Peyer's patch (tissue), 4 donors: ENCODE measurements around the gene ZNF609. TPM values are rescaled to one million over a fixed set of nuclear protein-coding genes. Genes with fewer than 3 reads are reported as not detected.

Experiments used
- DNase-seq, 3 donors: peaks; one replicate each; pipeline ENCODE4 v3.0.0-alpha.2; 2017 to 2019
- H3K27ac ChIP-seq, 4 donors: fragments of 200-600 bp; sonication (generic); one replicate each; pipeline ENCODE4 v1.5.1; 2016 to 2019
- H3K27me3 ChIP-seq, 2 donors: fragments of 200-600 bp; sonication (generic); one replicate each; pipeline ENCODE4 v1.5.1; 2019
- H3K36me3 ChIP-seq, 3 donors: fragments of 200-600 bp; sonication (generic); one replicate each; pipeline ENCODE4 v1.5.1; 2016 to 2019
- H3K4me1 ChIP-seq, 4 donors: fragments of 200-600 bp; sonication (generic); one replicate each; pipeline ENCODE4 v1.5.1; 2016 to 2019
- H3K4me3 ChIP-seq, 4 donors: fragments of 200-600 bp; sonication (generic); 1 replicate in 3 of 4; 2 replicates in 1 of 4; pipeline ENCODE4 v1.5.1; 2016 to 2019; ENCODE audit warnings: mild to moderate bottlenecking in 1 of 4
- H3K9me3 ChIP-seq, 4 donors: fragments of 200-600 bp; sonication (generic); one replicate each; pipeline ENCODE4 v1.5.1; 2016 to 2019; ENCODE audit warnings: mild to moderate bottlenecking in 1 of 4
- POLR2A ChIP-seq, 2 donors: fragments of 450-650 bp; IDR thresholded peaks; one replicate each; pipeline ENCODE4 v1.5.1; 2017; ENCODE audit warnings: antibody characterized with exemption in 2 of 2, mild to moderate bottlenecking in 2 of 2, moderate library complexity in 2 of 2
- total RNA-seq, 4 donors: library from RNA; depleted of rRNA; stranded (reverse); fragments of >200 nt; gene quantifications; one replicate each; pipeline ENCODE4 v1.1.0, GENCODE V29; 2016
- TF ChIP-seq, protein P1 (sequence below), 6 experiments: fragments of 450-650 bp in 4 of 6; fragments of 200-600 bp in 2 of 6; sonication (generic) in 1 of 6; IDR thresholded peaks; one replicate each; pipeline ENCODE4 v1.5.1; 2017 to 2019; ENCODE audit warnings: antibody characterized with exemption in 6 of 6, mild to moderate bottlenecking in 3 of 6, moderate library complexity in 1 of 6

ZNF609 gene
- total RNA-seq, 4 donors from 2014 or later, result 22.1 to 57.8 (median 36.0) TPM

DNA sequence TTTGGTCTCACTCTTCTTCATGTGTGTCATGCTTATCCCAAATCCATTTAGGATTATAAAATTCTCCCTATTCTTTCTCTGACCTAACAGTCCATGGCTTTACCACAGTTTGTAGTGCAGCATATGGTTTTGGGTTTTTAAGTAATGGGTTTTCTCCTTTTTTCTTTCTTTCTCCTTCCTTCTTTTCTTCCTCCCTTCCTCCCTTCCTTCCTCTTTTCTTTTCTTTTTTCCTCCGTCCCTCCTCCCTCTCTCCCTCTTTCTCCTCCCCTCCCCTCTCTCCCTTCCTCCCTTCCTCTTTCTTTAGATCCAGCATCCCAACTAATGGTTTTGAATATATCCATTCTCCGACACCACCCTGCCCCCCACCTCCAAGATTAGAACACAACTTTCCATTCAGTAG is 196.1 kb downstream of the ZNF609 start:
- H3K9me3 ChIP-seq, result no peaks in the 10 kb centered on the region
- no peak overlapping the region for H3K4me3 ChIP-seq
- no peaks in the 10 kb centered on the region for H3K27me3 ChIP-seq
- no peak for DNase-seq
- peaks cover 0 to 10% (median 0%) of the 10 kb centered on the region in 4 donors for H3K4me1 ChIP-seq
- H3K27ac ChIP-seq, result no peak overlapping the region
- TF ChIP-seq POLR2A (IDR thresholded peaks at IDR 0.05), result no peak
- TF ChIP-seq, protein P1, sequence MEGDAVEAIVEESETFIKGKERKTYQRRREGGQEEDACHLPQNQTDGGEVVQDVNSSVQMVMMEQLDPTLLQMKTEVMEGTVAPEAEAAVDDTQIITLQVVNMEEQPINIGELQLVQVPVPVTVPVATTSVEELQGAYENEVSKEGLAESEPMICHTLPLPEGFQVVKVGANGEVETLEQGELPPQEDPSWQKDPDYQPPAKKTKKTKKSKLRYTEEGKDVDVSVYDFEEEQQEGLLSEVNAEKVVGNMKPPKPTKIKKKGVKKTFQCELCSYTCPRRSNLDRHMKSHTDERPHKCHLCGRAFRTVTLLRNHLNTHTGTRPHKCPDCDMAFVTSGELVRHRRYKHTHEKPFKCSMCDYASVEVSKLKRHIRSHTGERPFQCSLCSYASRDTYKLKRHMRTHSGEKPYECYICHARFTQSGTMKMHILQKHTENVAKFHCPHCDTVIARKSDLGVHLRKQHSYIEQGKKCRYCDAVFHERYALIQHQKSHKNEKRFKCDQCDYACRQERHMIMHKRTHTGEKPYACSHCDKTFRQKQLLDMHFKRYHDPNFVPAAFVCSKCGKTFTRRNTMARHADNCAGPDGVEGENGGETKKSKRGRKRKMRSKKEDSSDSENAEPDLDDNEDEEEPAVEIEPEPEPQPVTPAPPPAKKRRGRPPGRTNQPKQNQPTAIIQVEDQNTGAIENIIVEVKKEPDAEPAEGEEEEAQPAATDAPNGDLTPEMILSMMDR (IDR thresholded peaks at IDR 0.05), result no peak
- no peaks in the 10 kb centered on the region for H3K36me3 ChIP-seq

- Histone ChIP-seq H3K27ac (no peak overlapping the region), H3K4me1 (no peaks in the 10 kb centered on the region)
- DNase-seq, result no peak
Observed at GRCh38 chr15:64665179-64665578, 204.8 kb downstream of the ZNF609 start.

DNA sequence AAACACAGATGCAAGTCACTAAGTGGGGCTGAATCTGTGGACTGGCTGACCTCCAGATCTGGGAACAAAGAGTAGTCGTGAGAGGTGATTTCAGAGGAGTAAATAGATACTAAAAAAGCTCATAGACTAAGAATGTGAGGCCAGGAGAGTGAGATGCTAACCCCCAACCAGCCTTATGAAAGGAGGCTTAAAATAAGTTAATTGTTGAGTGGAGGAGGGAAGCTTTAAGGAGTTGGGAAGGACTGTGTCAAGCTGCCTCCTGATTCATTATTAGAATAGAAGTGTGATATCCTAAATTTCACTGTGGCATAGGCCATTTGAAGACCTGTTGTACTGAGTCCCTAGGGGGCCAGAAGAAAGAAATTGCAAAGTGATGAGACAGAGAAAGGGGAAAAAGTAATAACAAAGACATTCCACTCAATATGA is 207.4 kb downstream of the ZNF609 start:
- DNase-seq, result no peak
- no peak overlapping the region for H3K4me3 ChIP-seq
- H3K9me3 ChIP-seq, result no peaks in the 10 kb centered on the region
- no peaks in the 10 kb centered on the region for H3K27me3 ChIP-seq
- no peaks in the 10 kb centered on the region for H3K36me3 ChIP-seq
- TF ChIP-seq POLR2A (IDR thresholded peaks at IDR 0.05), result no peak
- TF ChIP-seq, protein P1 (IDR thresholded peaks at IDR 0.05), result no peak
- H3K27ac ChIP-seq, result no peak overlapping the region
- no peaks in the 10 kb centered on the region for H3K4me1 ChIP-seq

More at GRCh38 chr15:64665179-64665578, 204.8 kb downstream of the ZNF609 start:
- TF ChIP-seq, protein P1 (IDR thresholded peaks at IDR 0.05), result no peak
- TF ChIP-seq POLR2A (IDR thresholded peaks at IDR 0.05), result no peak
- no peaks in the 10 kb centered on the region for H3K36me3 ChIP-seq
- no peaks in the 10 kb centered on the region for H3K9me3 ChIP-seq
- no peaks in the 10 kb centered on the region for H3K27me3 ChIP-seq
- no peak overlapping the region for H3K4me3 ChIP-seq

DNA sequence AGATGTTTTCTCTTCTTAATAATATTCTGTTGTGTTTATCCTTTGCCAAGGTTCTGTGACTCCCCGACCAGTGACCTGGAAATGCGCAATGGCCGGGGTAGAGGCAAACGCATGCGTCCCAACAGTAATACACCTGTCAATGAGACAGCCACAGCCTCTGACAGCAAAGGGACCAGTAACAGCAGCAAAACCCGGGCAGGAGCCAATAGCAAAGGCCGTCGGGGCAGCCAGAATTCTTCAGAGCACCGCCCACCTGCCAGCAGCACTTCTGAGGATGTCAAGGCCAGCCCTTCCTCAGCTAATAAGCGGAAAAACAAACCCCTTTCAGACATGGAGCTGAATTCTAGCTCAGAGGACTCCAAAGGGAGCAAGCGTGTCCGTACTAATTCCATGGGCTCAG is 213.5 kb downstream of the ZNF609 start:
- no peaks in the 10 kb centered on the region for H3K27me3 ChIP-seq
- DNase-seq, result no peak
- H3K4me3 ChIP-seq, result no peak overlapping the region
- H3K4me1 ChIP-seq, result no peaks in the 10 kb centered on the region
- H3K36me3 ChIP-seq, result peaks cover 0 to 33% (median 0%) of the 10 kb centered on the region in 3 donors
- no peak for TF ChIP-seq POLR2A (IDR thresholded peaks at IDR 0.05)
- TF ChIP-seq, protein P1 (IDR thresholded peaks at IDR 0.05), result no peak
- H3K9me3 ChIP-seq, result no peaks in the 10 kb centered on the region
- no peak overlapping the region for H3K27ac ChIP-seq

DNA sequence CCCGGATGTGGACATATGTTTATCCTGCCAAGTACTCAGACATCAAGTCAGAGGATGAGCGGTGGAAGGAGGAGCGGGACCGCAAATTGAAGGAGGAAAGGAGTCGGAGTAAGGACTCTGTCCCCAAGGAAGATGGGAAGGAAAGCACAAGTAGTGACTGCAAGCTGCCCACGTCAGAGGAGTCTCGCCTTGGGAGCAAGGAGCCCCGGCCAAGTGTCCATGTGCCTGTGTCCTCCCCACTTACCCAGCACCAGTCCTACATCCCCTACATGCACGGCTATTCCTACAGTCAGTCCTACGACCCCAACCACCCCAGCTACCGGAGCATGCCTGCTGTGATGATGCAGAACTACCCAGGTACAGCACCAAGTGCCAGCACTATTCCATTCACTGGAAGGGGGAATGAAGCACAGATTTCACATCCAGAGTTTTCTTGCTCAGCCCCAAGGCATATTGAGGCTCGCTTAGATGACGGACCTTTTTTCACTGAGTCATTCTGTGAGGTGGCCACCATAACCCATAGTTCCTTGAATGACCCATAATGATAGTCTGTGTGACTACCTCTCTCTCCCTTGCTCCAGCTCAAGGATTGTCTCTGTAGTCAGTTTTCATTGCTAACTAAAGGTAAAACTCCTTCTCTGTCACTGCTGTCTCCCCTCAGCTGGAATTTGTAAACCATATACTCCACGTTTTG is 217.9 kb downstream of the ZNF609 start:
- Histone ChIP-seq H3K27ac (no peak overlapping the region), H3K9me3 (no peaks in the 10 kb centered on the region), H3K27me3 (no peaks in the 10 kb centered on the region), H3K36me3 (peaks cover 0 to 75% (median 0%) of the 10 kb centered on the region in 3 donors), H3K4me1 (no peaks in the 10 kb centered on the region), H3K4me3 (no peak overlapping the region)
- DNase-seq, result no peak
- TF ChIP-seq, protein P1 (IDR thresholded peaks at IDR 0.05), result no peak
- no peak for TF ChIP-seq POLR2A (IDR thresholded peaks at IDR 0.05)
